ENCODE measurements around the gene FIGN.

- no peak for TF ChIP-seq CTCF (conservative IDR thresholded peaks at IDR 0.05)
- no peak for TF ChIP-seq ZFX (IDR thresholded peaks at IDR 0.05)
Observed at GRCh38 chr2:163681745-163682144, 54.1 kb downstream of the FIGN start.
